Measurements from ENCODE around the gene FAM162A.

Gene FAM162A, protein sequence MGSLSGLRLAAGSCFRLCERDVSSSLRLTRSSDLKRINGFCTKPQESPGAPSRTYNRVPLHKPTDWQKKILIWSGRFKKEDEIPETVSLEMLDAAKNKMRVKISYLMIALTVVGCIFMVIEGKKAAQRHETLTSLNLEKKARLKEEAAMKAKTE

DNA sequence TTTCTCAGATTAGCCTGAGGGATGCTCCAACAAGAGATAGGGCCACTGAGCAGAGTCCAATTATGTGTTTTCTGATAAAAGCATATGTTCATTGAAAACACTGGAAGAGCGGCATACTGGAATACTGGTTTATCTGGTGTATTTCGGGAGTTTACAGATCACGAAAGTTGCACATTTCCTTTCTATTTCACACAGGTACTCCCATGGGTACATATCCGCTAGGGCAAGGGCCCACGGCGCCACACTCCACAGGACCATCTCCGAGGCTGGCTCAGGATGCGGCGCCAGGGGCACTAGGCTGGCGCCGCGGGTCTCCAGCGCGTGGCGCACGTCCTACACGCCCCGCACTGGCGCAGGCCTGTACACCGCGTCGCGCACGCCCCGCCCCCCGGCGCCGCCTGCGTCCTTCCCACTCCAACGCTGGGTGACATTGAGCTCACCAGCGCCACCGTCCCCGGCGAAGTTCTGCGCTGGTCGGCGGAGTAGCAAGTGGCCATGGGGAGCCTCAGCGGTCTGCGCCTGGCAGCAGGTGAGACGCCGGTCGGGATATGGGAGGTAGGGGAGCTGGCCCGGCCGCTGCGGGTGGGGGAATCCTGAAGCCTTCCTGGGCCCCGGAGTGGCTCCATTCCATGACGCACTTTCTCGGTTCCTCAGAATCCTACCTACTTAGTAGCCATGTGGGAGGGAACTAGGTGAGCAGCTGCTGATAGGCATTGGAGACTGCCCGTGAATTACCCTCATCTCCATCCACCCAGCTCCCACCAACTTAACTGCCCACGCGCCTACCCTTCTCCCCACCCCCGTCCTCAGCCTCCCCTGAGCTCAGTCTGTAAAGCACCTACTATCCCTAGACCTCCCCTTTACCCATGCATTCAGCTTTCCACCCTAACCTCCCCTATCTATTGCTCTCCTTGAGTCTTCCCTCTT, at the start of gene FAM162A:
Gene FAM162A (plus strand): TSS at position 412 of the 927 bp plus-strand sequence. CDS start 84 bp downstream, at position 496.
- peak; percentile 99 for DNase-seq

DNA sequence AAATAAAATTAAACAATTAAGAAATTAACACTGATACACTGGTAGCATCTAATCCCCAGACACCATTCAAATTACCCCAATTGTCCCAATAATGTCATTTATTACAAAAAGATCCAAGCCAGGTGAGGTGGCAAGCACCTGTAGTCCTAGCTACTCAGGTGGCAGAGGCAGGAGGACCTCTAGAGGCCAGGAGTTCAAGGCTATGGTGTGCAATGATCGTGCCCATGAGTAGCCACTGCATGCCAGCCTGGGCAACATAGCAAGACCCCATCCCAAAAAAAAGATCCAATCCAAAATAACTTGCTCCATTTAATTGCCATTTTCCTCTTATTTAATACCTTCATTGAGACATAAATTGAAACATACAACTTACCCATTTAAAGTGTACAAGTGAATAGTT, 41.2 kb upstream of the FAM162A start:
- no peak for DNase-seq

DNA sequence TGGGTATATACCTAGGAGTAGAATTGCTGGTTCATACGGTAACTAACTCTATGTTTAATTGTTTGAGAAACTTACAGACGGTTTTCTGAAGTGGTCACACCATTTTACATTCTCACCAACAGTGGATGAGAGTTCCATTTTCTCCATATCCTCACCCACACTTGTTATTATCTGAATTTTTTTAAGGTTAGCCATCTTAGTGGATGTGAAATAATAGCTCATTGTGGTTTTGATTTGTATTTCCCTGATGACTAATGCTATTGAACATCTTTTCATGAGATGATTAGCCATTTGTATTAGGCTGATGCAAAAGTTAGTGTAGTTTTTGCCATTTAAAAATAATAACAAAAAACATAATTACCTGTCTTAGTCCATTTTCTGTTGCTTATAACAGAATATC, 40.3 kb upstream of the FAM162A start:
- peak; percentile 5 for DNase-seq

DNA sequence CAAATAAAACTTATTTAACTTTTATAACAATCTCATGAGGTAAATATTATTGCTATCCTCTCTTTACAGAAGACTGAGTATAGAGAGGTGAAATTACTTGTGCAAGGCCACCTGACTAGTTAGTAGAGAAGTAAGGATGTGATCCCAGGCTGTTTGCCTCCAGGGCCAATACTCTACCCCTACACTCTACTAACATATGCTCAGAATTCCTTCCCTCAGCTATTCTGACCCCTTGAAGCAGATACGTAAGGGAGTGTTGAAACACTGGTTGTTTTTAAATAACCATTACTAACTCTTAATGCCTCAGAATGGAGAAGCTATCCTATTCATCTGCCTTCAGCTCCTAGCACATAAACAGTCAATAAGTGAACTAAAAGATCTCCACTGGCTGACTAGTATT, 34.8 kb upstream of the FAM162A start:
- DNase-seq: no peak

DNA sequence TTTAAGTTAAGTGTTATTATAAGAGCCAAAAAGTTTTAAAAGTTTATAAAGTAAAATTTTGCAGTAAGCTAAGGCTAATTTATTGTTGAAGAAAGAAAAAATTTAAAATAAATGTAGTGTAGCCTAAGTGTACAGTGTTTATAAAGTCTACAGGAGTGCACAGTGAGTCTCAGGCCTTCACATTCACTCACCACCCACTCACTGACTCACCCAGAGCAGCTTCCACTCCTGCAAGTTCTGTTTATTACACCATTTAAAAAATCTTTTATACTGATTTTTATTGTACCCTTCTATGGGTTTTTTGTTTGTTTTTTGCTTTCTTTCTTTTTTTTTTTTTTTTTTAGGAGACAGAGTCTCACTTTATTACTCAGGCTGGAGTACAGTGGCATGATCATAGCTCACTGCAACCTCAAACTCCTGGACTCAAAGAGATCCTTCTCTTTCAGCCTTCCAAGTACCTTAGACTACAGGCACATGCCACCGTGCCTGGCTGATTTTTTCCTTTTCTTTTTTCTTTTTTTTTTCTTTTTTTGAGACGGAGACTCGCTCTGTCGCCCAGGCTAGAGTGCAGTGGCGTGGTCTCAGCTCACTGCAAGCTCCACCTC, 33.1 kb upstream of the FAM162A start:
- DNase-seq: peak; percentile 46

DNA sequence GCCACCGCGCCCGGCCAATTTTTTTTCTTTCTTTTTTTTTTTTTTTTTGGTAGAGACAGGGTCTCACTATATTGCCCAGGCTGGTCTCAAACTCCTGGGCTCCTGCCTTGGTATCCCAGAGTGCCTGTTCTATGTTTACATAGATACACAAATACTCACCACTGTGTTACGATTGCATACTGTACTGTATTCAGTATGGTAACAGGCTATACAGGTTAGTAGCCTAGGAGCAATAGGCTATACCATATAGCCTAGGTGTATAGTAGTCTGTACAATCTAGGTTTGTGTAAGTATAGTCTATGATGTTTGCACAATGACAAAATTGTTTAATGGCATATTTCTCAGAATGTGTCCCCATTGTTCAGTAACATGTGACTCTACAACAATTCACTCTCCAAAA, 32.4 kb upstream of the FAM162A start:
- no peak for DNase-seq

DNA sequence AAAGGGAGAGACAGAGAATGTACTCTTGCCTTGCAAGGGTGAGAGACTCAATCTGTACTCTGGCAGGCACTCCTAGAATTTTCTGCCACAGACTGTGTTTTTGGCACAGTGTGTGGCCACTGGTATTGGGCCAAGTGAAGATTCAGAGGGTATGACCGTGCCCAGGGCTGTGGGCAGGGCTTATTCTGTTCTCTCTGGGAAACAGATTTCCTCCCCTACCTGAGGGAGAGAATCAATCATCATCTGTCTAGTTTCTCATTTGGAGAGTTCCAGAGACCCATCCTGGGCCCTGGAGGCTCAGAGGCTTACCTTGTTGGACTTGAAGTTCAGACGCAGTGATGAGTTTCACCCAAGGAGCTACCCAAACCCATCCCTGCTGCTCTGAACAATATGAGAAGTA, 30.8 kb upstream of the FAM162A start:
- DNase-seq: no peak

DNA sequence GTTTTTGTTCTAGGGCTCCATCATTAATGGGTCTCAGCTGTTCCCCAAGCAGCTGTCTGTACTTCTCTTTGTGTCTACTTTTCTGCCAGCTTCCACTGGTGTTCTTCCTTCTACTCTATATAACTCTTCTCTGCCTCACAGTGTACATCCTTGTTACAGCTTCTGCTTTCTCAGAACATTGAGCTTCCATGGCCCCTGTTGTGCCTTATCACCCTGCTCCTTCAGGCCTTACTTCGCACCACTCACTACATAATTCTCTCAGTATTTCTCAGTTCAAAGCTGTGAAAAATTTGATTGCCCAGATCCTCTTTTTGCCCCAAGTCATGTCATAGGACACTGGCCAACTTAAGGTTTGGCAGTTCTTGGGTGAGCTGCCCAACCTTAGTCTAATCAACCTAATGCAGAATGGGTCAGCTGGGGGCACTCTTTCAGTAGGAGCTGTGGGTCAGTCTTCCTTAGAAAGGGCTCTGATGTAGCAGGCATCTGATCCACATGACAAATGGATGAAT, 30.0 kb upstream of the FAM162A start:
- DNase-seq: no peak

DNA sequence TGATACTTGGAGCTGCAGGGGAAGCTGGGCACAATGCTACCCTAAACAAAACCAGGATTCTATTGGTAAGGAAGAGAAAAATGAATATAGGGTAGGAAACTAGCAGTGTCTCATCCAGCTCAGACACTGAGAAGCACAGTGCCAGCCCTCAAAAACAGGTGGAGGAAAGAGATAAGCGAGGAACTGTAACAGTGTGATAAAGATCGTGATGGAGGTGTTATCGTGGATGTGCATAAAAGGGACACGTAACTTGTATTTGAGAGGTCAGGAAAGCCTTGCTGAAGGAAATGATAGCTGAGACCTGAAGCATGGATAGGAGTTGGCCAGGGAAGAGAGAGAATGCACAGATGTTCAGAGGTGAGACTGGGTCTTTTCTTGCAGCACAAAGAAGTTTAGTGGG, 28.4 kb upstream of the FAM162A start:
- no peak for DNase-seq

DNA sequence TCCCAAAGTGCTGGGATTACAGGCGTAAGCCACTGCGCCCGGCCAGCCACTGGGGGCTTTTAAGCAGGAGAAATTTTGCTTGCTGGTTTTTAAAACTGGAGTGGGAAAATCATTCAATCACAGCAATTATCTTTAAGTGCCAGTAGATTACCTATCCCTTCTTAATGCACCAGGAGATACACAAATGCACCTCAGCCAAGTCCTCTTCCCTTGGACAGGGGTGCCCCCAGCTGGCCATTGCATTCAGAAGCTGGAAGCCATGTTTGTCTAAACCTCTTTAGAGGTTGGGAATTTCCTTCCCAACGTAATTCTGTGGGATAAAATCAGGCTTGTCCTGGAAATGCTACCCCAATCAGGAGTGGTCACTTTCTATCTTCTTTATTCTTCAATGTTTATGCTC, 27.6 kb upstream of the FAM162A start:
- peak; percentile 52 for DNase-seq

DNA sequence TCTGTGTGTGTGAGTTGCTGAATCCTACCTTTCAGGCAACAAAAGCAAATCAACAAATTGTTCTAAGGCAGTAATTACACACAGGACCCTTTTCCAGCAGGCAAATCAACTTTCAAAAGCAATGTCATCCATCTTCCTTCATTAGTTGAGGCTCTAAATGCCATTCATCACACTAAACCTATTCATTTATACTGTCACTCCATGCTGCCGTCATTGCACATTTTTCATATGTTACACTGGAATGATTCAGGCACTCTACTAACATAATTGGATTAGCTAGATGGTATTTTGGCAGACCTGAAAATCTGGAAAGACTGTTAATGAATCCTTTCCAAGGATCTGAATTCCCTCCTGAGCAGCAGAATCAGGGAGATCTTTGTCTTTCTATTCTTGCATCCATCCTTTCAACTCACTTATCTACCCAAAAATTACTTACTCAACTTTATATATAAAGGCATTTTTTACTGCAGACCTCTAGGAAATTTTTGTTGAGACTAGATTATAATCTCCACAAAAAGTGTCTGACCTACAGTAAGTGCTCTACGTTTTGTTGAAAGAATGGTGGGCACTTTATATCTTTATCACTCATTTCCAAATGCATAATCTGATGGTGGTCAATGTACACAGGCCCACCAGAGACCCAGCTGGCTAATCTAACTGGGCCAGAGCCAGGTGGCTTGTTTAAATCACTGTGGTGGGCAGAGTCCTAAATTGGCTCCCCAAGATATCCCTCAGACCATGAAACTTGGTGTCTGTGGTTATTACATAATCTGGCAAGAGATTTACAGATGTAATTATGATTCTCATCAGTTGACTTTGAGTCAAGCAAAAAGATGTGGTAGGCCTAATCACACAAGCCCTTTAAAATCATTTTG, 25.9 kb upstream of the FAM162A start:
- DNase-seq: no peak

DNA sequence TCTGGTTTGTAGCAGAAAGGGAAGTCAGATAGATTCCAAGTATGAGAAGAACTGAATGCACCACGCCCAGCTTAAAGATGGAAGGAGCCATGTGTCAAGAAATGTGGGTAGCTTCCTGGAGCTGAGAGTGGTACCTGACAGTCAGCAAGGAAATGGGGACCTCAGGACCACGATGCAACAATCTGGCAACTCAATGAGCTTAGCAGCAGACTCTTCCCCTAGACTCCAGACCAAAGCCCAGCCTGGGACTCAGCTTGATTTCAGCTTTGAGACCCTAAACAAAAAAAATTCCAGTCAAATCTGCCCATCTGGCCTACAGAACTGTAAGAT, 25.3 kb upstream of the FAM162A start:
- no peak for DNase-seq

DNA sequence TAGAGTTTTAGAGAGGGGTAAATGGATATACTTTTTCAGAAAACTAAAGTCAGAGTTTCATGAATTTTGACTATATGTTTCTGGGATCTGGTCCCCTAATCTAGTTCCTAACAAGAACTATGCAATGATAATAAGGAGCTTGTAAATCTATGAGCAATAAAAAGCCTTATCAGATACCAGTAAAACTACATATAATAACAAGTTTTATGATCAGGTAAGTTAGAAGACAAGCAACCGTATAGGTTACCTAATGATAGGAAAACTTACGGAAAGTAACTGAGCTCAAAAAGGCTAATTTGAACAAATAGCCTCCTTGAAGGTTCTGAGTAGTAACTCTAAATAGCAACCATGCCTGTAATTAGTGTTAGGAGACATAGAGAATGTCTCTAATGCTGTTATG, 22.0 kb upstream of the FAM162A start:
- DNase-seq: no peak

DNA sequence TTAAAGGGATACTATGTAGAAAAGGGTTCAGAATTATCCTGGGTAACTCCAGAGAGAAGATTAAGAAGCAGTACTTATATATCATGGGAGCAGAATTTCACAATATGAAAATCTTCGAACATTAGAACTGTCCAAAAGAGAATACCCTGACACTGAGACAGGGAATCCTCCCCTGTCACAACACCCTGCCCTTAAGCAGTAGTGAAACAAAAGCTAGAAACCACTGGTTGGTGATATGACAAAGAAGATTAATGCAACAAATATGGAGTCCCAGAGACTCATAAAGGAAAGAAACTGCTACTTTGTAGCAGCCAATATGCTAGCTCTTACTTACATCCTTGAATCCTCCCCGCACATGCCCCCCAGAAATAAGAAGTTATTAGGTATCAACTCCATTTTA, 19.5 kb upstream of the FAM162A start:
- peak; percentile 25 for DNase-seq

DNA sequence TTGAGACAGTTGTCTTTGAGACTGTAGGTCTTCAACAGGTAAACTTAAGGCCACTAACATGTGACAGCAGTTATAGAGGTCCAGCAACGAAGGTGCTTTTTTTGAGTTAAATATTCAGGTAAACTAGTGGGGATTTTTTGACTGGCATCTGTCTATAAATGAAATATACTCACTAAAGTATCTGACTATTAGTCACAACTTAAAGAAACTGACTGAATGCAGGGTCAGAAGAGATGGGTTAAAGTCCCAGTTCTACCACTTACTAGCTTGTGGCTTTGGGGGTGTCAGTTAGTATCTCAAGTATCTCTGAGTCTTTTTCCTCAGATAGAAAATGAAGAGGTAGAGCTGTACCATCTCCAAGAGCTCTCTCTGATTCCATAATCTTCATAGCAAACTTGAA, 18.9 kb upstream of the FAM162A start:
- DNase-seq: no peak

DNA sequence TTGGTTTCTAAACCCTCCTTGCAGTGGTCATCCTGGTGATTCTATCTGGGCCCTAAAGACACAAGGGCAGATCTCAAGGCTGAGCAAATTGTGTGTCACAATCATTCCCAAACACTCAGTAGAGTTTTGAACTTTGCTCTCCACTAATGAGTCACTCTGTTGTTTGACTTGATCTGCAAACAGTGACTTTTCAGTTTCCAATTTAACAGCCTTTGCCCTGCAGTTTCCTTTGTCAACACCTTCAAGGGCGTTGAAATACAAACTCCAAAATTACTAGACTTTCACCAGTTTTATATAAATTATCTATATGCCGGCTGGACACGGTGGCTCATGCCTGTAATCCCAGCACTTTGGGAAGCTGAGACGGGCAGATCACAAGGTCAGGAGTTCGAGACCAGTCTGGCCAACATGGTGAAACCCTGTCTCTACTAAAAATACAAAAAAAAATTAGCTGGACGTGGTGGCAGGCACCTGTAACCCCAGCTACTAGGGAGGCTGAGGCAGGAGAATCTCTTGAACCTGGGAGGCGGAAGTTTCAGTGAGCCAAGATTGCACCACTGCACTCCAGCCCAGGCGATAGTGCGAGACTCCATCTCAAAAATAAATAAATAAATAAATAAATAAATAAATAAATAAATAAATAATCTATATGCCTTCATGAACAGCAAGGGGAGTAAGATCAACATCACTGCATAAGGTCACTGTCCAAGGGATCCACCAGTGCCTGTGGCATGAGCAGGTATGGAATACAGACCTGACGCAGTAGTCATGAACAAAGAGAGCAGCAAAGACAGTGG, 18.2 kb upstream of the FAM162A start:
- DNase-seq: peak; percentile 73

DNA sequence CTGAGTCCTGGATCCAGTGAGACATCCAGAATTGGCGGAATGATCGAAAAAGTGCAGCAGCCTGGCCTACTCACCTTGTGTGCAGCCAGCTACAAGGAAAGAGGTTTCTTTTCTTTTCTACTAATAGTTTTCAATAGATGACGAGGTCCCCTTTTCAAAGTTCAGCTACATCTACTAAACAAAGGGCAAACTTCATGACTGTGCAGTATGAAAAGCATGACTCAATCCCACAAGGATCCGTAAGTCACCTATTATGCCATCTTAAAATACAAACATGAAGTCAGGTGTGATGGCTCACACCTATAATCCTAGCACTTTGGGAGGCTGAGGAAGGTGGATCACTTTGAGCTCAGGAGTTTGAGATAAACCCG, 17.6 kb upstream of the FAM162A start:
- DNase-seq: no peak

DNA sequence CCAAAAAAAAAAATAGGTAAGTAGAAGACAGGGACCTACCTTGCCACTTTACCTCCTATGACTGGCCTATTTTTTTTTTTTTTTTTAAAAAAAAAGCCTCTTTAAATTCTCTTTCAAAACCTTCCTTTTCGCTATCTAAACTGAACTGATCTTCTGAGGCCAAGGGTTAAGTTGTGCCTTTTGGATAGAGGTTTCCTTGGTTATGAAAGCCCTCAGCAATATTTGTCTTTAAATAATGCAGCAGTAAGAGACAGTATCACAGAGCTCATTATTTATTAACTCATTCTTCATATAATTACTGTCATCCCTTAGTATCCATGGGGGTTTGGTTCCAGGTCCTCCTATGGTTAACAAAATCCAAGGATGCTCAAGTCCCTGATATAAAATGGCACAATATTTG, 9.9 kb upstream of the FAM162A start:
- no peak for DNase-seq

DNA sequence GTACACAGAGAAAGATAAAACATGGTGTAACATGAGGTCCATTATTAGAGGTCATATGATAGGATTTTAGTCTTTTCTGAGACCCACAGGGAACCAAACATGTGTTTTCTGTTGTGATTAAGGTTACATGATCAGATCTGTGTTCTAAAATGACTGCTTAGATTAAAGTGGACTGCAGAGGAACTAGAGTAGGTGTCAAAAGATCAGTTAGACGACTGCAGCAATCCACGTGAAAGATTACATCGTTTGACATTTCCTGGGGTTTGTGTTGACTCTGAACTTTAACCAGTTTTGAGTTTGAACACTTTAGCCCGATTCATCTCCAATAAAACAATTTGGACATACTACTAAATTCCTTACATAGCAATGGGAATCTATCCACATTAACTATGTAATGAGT, 6.0 kb upstream of the FAM162A start:
- peak; percentile 16 for DNase-seq

DNA sequence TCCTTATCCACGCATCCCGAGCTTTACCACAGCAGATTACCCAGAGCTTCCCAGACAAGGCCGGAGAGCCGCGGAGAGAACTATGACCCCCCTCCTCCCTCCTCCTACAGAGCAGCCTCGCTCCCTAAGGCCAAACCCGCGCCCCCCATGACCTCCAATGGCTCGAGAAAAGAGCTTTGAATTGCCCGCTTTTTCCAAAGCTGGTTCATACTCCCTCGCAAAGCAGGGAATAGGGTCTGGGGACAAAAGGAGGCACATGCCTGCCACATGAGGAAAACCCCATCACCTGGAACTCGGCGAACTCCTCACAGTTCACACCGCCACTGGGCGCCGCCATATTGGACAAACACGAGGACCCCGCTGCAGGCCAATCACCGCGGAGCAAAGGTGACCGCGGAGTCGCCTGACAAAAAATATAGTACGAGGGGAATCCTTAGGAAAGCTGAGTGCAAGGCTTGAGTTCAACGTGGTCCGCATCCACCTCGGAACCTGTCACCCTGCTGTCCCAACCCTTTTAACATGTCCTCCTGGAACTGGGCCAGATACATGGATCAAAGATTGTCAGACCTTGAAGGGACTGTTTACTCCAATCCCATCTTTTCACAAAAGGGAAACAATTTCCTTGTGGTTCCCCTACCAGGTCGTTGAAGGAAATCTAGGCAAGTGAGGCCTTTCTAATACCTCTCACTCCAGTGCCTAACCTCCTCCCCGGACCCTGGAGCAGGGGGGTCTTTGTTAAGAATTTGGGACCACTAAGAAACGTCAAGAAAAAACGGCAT, 905 bp upstream of the FAM162A start, which contains the start of gene MIX23:
Gene MIX23 (minus strand): TSS at position 344 of the 779 bp plus-strand sequence. CDS start 7 bp downstream, at position 337.
- DNase-seq: peak; percentile 89

DNA sequence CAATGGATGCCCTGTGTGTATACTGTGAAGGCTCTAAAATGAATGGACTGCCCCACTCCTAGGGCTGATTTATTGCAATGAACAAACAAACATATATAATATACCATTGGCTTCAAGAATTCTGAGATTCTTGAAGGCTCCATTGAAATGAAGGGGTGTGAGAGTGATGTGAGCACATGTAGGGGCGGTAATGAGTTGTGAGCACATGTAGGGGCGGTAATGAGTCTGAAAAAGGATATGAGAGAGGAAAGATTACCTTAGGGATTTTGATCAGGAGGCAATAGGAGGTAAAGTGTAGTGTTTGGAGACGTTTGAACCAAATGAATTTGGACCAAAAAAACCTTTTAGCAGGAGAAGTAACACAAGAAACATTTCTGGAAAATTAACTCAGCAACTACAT, 3.7 kb downstream of the FAM162A start:
- DNase-seq: no peak

Measured in suppressor macrophage treated with lipopolysaccharide for 4 hours (primary cell).